NCI-H146 treated with DMSO at 0.1 percent for 48 hours (cell line): ENCODE measurements around the gene NABP2.
"Not testable (repeated sequence)": the region's sequence is repeated elsewhere in the genome, so short reads cannot be mapped to it uniquely, and the experiment has no call there.

Experiments used
- DNase-seq: peaks from one replicate; lab custom pipeline; 2025; ENCODE audit not compliant: unreplicated experiment; lab: John Stamatoyannopoulos, UW

NABP2 gene

GRCh38 chr12:56224102-56224701 lies at the start of gene NABP2:
NABP2 (plus strand) TSS chr12:56224342; CDS start chr12:56224857, 515 bp downstream.
- DNase-seq = peak; percentile 98

GRCh38 chr12:56178347-56178746 lies 45.8 kb upstream of the NABP2 start:
- no peak for DNase-seq

GRCh38 chr12:56186957-56187356 lies 37.2 kb upstream of the NABP2 start:
- DNase-seq = no peak

GRCh38 chr12:56188131-56188777 lies 35.9 kb upstream of the NABP2 start:
- no peak for DNase-seq

GRCh38 chr12:56188778-56189098 lies 35.4 kb upstream of the NABP2 start:
- peak; percentile 69 for DNase-seq

- DNase-seq = peak; percentile 70
Observed at GRCh38 chr12:56189099-56189917, 34.8 kb upstream of the NABP2 start, which contains the start of gene SMARCC2. SMARCC2 (minus strand) TSS chr12:56189483; CDS start chr12:56189461, 22 bp downstream.

- peak; percentile 80 for DNase-seq
Observed at GRCh38 chr12:56189918-56190694, 34.0 kb upstream of the NABP2 start.

- DNase-seq = no peak
Observed at GRCh38 chr12:56190695-56191155, 33.4 kb upstream of the NABP2 start.

GRCh38 chr12:56192582-56192981 lies 31.6 kb upstream of the NABP2 start:
- DNase-seq = no peak

GRCh38 chr12:56193025-56193578 lies 31.0 kb upstream of the NABP2 start:
- peak; percentile 89 for DNase-seq

GRCh38 chr12:56196818-56197550 lies 27.2 kb upstream of the NABP2 start:
- DNase-seq = not testable (repeated sequence)

- DNase-seq = no peak
Observed at GRCh38 chr12:56197921-56198635, 26.1 kb upstream of the NABP2 start.

- no peak for DNase-seq
Observed at GRCh38 chr12:56198836-56199235, 25.3 kb upstream of the NABP2 start.

- DNase-seq = no peak
Observed at GRCh38 chr12:56202366-56202765, 21.8 kb upstream of the NABP2 start.

GRCh38 chr12:56202838-56203237 lies 21.3 kb upstream of the NABP2 start:
- no peak for DNase-seq

- no peak for DNase-seq
Observed at GRCh38 chr12:56204275-56204674, 19.9 kb upstream of the NABP2 start.

- DNase-seq = no peak
Observed at GRCh38 chr12:56205445-56205844, 18.7 kb upstream of the NABP2 start.

GRCh38 chr12:56206452-56207166 lies 17.5 kb upstream of the NABP2 start:
- no peak for DNase-seq

- no peak for DNase-seq
Observed at GRCh38 chr12:56208006-56208405, 16.1 kb upstream of the NABP2 start.
